Measurements from ENCODE around the gene SHC2.
"Not testable (repeated sequence)": the region's sequence is repeated elsewhere in the genome, so short reads cannot be mapped to it uniquely, and the experiment has no call there.

SHC2 gene

DNA sequence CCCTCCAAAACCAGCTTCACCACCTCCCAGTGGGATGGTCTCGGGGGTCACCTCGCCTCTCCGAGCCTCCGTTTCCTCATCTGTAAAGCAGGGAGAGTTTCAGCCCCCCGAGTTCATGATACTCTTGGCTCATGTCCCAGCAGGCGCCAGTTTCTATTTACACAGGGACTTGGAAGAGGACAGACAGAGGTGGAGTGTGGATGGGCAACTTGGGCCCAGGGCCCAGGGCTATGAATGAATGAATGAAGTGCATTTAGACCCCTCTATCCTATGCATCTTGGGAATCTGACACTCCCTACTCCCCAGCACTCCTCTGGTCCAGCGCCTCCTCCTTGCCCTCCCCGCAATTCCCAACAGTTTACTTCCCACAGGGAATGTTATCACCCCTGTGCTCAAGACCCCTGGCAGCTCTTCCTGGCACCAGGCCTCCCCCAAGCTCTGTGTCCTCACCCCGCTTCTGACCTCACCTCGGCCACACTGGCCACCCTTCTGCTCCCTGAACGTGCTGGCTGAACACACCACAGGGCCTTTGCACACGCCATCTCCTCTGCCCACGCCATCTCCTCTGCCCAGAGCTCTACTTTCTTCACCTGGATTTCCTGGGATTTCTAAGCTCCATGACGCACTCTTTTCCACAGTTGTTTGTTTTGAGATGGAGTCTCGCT, 46.9 kb downstream of the SHC2 start:
- H3K36me3 Mint-ChIP-seq, result no peaks in the 10 kb centered on the region
- ATAC-seq (no peak), DNase-seq (ENCODE audit: low spot score in 2 of 2) (no peak)
- no peaks in the 10 kb centered on the region for H3K9me3 Mint-ChIP-seq
- H3K4me3 Mint-ChIP-seq, result no peak overlapping the region
- H3K4me1 Mint-ChIP-seq, result peaks cover 7% of the 10 kb centered on the region
- no peak overlapping the region for H3K27ac Mint-ChIP-seq

DNA sequence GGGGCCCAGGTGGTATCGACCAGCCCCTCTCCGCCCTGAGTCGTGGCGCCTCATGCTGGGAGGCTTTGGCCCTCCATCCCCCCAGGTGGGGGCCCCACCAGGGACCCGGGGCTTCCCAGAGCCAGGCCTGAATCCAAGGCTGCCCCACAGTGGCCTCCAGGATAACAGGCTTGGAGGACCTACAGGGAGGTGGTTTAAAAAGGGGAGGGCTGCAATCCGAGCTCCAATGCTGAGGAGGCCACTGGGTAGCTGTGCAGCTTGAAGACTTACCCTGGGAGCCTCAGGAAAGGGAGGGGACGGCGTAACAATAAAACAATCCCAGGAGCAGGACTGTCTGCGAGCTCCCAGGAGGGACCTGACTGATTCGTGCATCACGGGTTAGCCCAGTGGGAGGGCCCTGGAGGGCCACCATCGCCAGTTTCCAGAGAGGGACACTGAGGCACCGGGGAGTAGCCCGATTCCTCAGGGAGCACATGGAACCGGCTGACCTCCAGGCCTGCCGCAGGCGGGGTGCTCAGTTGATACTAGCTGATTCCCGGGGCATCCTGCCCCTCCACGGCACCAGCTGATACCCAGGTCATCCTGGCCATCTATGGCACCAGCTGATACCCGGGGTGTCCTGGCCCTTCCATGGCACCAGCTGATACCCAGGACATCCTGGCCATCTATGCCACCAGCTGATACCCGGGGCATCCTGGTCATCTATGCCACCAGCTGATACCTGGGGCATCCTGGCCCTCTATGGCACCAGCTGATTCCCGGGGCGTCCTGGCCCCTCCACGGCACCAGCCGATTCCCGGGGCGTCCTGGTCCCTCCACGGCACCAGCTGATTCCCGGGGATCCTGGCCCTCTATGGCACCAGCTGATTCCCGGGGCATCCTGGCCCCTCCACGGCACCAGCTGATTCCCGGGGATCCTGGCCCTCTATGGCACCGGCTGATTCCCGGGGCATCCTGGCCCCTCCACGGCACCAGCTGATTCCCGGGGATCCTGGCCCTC, 48.2 kb downstream of the SHC2 start:
- Mint-ChIP-seq H3K9me3 (no peaks in the 10 kb centered on the region), H3K4me1 (peaks cover 7% of the 10 kb centered on the region), H3K27ac (no peak overlapping the region), H3K36me3 (no peaks in the 10 kb centered on the region), H3K4me3 (no peak overlapping the region)
- no peak for DNase-seq (ENCODE audit: low spot score in 2 of 2)
- no peak for ATAC-seq

DNA sequence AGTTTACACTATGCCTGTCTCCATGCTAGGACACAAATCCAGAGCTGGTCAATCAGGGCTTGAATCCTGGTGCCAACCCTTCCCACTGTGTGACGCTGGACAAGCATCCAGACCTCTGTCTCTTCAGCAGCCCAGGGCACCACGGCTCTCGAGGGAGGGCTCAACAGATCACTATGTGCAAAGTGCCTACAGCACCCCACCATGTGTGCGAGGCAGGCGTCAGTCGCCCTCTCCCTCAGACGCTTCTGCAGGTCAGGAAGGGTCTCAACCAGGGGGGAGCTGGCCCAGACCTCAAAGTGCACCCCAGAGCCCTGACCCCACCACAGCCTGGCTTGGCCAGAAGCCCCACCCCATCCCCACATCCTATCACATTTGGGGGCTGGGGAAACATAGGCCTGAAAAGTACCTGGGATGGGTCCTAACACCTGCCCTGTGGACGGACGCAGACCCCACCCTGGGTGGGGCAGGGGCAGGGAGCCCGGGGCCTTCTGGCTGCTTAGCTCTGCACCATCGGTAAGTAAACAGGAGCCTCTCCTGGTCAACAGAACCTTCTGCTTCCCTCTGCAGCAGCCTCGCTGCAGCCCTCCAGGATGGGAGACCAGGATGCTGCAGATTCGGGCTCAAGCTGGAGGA, 49.0 kb downstream of the SHC2 start:
- Mint-ChIP-seq H3K27ac (no peak overlapping the region), H3K4me3 (no peak overlapping the region), H3K4me1 (peaks cover 7% of the 10 kb centered on the region), H3K9me3 (no peaks in the 10 kb centered on the region), H3K36me3 (no peaks in the 10 kb centered on the region)
- ATAC-seq (no peak), DNase-seq (ENCODE audit: low spot score in 2 of 2) (no peak)

DNA sequence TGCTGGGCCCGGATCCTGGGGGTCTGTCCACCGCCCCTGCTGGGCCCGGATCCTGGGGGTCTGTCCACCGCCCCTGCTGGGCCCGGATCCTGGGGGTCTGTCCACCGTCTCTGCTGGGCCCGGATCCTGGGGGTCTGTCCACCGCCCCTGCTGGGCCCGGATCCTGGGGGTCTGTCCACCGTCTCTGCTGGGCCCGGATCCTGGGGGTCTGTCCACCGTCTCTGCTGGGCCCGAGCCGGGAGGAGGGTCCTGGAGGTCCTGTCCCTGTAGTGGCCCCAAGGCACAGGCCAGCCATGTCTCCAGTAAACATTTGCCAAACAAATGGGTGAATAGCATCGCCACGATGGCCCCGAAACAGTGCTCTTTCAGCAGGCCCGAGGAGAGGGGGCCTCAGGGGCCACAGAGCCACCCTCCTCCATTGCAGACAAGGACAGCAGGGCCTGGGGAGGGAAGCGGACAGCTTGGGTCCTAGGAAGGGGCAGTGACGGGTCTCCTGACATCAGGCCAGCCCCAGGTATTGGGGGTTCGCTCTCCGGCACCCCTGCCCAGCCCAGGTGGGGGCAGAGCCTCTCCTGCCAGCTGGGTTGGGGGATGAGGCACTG, 49.6 kb downstream of the SHC2 start:
- not testable (repeated sequence) for H3K27ac Mint-ChIP-seq; ATAC-seq; H3K36me3 Mint-ChIP-seq; H3K9me3 Mint-ChIP-seq; H3K4me3 Mint-ChIP-seq; DNase-seq (ENCODE audit: low spot score in 2 of 2); H3K4me1 Mint-ChIP-seq

GRCh38 chr19:410243-410781, 50.5 kb downstream of the SHC2 start:
- Mint-ChIP-seq H3K27ac (no peak overlapping the region), H3K9me3 (no peaks in the 10 kb centered on the region), H3K4me3 (no peak overlapping the region), H3K36me3 (no peaks in the 10 kb centered on the region), H3K4me1 (peaks cover 7% of the 10 kb centered on the region)
- DNase-seq (ENCODE audit: low spot score in 2 of 2), result no peak
- ATAC-seq, result no peak

DNA sequence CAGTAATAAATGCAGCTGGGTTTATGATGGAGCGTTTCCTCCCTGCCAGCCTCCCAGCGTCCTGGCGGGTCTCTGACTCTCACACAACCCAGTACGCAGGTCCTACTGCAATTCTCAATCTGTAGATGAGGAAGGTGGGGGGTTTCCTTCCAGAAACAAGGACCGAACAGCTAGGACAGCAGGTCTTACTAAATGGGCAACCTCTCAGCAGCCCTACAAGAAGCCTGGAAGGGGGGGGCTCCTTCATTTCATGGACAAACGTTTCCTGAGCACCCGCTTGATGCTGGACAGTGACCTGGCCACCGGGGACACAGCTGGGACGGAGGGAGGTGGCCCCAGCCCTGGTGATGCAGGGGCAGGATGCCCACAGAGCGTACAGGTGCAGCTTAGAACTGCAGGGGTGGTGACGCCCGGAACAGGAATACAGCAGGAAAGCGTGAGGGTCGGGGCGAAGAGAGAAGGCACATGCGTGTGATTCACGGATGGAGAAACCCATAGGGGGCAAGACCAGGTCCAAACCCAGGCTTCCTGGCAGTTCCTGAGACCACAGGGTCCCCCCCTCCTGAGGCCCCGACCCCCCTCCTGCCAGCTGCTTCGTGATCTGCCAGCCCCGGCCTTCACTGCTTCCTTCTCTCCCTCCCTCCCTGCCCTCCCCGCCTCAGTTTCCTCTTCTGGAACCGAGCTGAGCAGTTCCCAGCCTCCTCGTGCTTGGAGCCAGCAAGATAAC, 51.2 kb downstream of the SHC2 start:
- Mint-ChIP-seq H3K4me3 (peak overlapping the region; percentile 69), H3K9me3 (no peaks in the 10 kb centered on the region), H3K36me3 (no peaks in the 10 kb centered on the region), H3K4me1 (peaks cover 7% of the 10 kb centered on the region), H3K27ac (no peak overlapping the region)
- no peak for DNase-seq (ENCODE audit: low spot score in 2 of 2)
- peak; percentile 29 for ATAC-seq

DNA sequence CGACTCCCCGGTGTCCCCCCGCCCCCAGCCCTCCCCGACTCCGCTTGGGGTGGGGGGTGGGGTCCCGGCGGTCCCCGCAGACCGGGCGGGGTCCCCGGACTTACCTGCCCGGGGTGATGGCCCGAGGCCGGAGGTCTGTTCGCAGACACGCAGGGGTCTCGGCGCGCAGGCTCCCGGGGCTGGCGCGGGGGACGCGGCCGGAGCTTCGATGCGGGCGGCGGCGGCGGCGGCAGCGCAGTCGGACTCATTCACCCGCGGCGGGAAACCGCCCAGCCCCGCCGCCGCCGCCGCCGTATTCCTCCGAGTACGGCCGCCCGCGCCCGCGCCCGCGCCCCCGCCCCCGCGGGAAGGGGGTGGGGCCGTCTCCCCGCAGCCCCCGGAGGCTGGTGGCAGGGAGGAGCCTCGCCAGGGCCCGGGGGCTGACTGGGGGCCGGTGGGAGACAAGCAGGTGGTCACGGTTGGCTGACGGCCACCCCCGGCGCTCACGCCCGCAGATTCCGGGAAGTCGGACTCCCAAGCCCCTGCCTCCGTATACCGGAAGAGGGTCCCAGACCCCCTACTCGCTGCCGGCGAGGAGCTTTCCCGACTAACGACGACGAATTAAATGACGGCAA, 51.8 kb downstream of the SHC2 start, which contains the start of gene C2CD4C:
C2CD4C (minus strand) TSS at position 246 of the 614 bp plus-strand sequence. CDS start 786 bp downstream, outside the sequence.
- peak; percentile 35 for ATAC-seq
- no peaks in the 10 kb centered on the region for H3K36me3 Mint-ChIP-seq
- no peak for DNase-seq (ENCODE audit: low spot score in 2 of 2)
- peak within 1 kb of the TSS; percentile 69 for H3K4me3 Mint-ChIP-seq
- H3K9me3 Mint-ChIP-seq, result no peaks in the 10 kb centered on the region
- no peak within 1 kb of the TSS for H3K27ac Mint-ChIP-seq
- H3K4me1 Mint-ChIP-seq, result peaks cover 7% of the 10 kb centered on the region

DNA sequence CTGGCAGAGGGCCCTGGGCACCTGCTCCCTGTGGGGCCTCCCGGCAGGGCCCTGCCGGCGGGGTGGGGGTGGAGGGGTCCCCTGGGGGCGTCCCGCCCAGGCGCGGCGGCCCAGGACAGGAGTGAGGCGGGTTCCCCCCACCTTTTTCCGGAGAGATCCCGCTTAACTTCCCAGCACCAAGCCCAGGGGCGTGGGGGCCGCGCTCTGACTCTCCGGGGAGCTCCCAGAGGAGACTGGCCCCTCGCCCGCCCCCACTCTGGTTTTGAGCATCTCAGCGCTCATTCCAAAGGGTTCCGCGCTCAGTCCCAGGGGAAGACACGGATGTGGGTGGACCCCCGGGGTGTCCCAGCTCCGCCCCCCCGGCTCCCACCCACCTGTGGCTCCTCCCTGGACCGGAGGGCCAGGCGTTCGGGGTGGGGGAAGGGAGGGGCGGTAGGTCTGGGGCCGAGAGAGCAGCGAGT, 52.4 kb downstream of the SHC2 start:
- peak overlapping the region; percentile 17 for H3K4me3 Mint-ChIP-seq

DNA sequence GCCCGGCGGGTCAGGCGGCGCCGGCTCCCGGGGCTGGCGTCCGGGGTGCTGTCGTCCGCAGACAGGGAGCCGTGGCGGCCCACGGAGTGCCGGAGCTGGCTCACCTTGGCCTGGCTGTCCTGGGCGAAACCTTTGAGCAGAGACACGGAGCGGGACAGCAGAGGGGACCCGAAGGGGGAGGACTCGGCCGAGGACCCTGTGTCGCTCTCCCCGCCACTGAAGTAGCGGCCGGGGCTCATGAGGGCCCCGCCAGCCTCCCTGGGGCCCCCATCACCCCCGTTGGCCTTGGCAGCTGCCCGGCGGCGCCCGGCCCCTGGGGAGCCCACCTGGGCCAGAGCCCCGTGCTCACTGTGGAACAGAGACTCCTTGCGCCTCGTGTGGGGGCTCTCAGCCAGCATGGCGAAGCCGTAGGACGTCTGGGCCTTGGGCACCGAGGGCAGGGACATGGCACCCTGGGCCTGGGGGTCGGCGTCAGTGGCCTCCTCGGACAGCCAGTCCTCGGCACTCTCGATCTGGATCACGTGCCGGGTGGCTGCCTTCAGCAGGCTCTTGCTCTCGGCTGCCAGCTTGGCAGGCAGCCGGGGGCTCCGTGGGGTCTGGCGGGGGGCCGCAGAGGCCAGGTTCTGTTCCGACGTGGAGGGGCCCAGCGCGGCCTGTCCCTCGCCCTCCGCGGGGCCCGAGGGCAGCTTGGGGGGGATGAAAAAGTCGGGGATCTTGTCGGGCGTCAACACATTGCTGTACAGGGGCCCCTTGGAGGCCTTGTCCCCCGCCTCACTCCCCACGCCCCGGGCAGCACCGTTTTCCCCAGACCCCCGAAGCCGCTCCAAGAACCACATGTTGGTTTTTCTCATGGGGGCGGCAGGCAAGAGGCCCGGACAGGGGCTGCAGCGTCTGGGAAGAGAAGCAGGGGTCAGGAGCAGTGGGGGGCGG, 53.1 kb downstream of the SHC2 start:
- DNase-seq (ENCODE audit: low spot score in 2 of 2), result no peak
- peak overlapping the region; percentile 17 for H3K4me3 Mint-ChIP-seq
- ATAC-seq, result no peak

More for the DNA sequence above, 52.4 kb downstream of the SHC2 start:
- DNase-seq (ENCODE audit: low spot score in 2 of 2) (no peak), ATAC-seq (no peak)
- Mint-ChIP-seq H3K27ac (no peak overlapping the region), H3K9me3 (no peaks in the 10 kb centered on the region), H3K4me1 (peaks cover 7% of the 10 kb centered on the region), H3K36me3 (no peaks in the 10 kb centered on the region)

GRCh38 chr19:406971-407510, 53.8 kb downstream of the SHC2 start:
- no peak for ATAC-seq
- H3K4me3 Mint-ChIP-seq, result no peak overlapping the region
- DNase-seq (ENCODE audit: low spot score in 2 of 2), result no peak
- H3K27ac Mint-ChIP-seq, result no peak overlapping the region
- no peaks in the 10 kb centered on the region for H3K36me3 Mint-ChIP-seq
- no peaks in the 10 kb centered on the region for H3K9me3 Mint-ChIP-seq
- peaks cover 7% of the 10 kb centered on the region for H3K4me1 Mint-ChIP-seq

More for the DNA sequence above, 53.1 kb downstream of the SHC2 start:
- H3K9me3 Mint-ChIP-seq, result no peaks in the 10 kb centered on the region
- H3K27ac Mint-ChIP-seq, result no peak overlapping the region
- peaks cover 7% of the 10 kb centered on the region for H3K4me1 Mint-ChIP-seq
- H3K36me3 Mint-ChIP-seq, result no peaks in the 10 kb centered on the region

- Mint-ChIP-seq H3K27ac (no peak overlapping the region), H3K4me1 (peaks cover 7% of the 10 kb centered on the region), H3K4me3 (no peak overlapping the region), H3K9me3 (no peaks in the 10 kb centered on the region), H3K36me3 (no peaks in the 10 kb centered on the region)
- no peak for ATAC-seq
- DNase-seq (ENCODE audit: low spot score in 2 of 2), result no peak
Measured at GRCh38 chr19:406135-406781, 54.6 kb downstream of the SHC2 start.

GRCh38 chr19:405121-405965, 55.5 kb downstream of the SHC2 start:
- DNase-seq (ENCODE audit: low spot score in 2 of 2) (no peak), ATAC-seq (peak; percentile 43)
- H3K9me3 Mint-ChIP-seq, result no peaks in the 10 kb centered on the region
- peaks cover 7% of the 10 kb centered on the region for H3K4me1 Mint-ChIP-seq
- H3K27ac Mint-ChIP-seq, result no peak overlapping the region
- H3K4me3 Mint-ChIP-seq, result no peak overlapping the region
- H3K36me3 Mint-ChIP-seq, result no peaks in the 10 kb centered on the region
